Measurements from ENCODE around the gene OTOF. TPM values are rescaled to one million over a fixed set of nuclear protein-coding genes. Genes with fewer than 3 reads are reported as not detected.

The OTOF gene
- total RNA-seq, 1 experiment from 2014 or later, result not detected

DNA sequence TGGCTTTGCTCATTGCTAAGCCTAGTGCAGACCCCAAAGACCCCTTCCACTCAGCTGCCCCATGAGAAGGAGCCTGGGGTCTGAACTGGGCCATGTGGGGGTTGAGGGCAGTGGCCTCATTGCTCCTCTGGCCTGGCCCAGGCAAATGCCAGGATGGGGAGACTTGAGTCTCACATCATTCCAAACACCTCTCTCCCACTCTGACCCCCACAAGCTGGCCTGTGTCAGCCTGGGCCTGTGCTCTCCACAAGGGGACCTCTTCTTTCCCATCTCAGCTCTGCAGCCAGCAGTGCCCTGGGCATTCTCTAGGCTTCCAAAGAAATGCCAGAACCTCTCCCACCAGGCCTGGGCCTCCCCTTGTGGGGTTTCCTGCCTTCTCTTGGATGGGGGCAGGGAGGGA, 45.8 kb upstream of the OTOF start:
- H3K9me3 ChIP-seq (ENCODE audit: insufficient read depth, low read depth), result no peaks in the 10 kb centered on the region
- H3K4me3 ChIP-seq, result no peak overlapping the region
- H3K27ac ChIP-seq, result no peak overlapping the region
- ChIA-PET POLR2A (ENCODE audit: unreplicated experiment) (no interaction called here), CTCF (no interaction called here)
- H3K79me2 ChIP-seq (ENCODE audit: low read depth), result no peaks in the 10 kb centered on the region
- no TSS peak for BruUV-seq (replicated peaks)
- no peak for TF ChIP-seq EZH2 (IDR thresholded peaks at IDR 0.05; ENCODE audit: low read depth)
- TF ChIP-seq, protein P1, sequence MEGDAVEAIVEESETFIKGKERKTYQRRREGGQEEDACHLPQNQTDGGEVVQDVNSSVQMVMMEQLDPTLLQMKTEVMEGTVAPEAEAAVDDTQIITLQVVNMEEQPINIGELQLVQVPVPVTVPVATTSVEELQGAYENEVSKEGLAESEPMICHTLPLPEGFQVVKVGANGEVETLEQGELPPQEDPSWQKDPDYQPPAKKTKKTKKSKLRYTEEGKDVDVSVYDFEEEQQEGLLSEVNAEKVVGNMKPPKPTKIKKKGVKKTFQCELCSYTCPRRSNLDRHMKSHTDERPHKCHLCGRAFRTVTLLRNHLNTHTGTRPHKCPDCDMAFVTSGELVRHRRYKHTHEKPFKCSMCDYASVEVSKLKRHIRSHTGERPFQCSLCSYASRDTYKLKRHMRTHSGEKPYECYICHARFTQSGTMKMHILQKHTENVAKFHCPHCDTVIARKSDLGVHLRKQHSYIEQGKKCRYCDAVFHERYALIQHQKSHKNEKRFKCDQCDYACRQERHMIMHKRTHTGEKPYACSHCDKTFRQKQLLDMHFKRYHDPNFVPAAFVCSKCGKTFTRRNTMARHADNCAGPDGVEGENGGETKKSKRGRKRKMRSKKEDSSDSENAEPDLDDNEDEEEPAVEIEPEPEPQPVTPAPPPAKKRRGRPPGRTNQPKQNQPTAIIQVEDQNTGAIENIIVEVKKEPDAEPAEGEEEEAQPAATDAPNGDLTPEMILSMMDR (conservative IDR thresholded peaks at IDR 0.05), result no peak
- H3F3A ChIP-seq (ENCODE audit: insufficient read depth, low read depth), result no peaks in the 10 kb centered on the region
- peaks cover 47% of the 10 kb centered on the region for H3K27me3 ChIP-seq (ENCODE audit: insufficient read depth, low read depth)
- H3K9me2 ChIP-seq (ENCODE audit: insufficient read depth), result no peaks in the 10 kb centered on the region
- H3K36me3 ChIP-seq (ENCODE audit: low read depth), result no peaks in the 10 kb centered on the region
- intact Hi-C loops (cut with micrococcal nuclease; ENCODE audit: unreplicated experiment), result loop anchor here (5.0 kb wide), 1 partner anchor 54 kb away; no protein-coding TSS in a partner anchor
- DNase-seq, result no peak
- H2AFZ ChIP-seq, result no peak overlapping the region
- no peak overlapping the region for H3K4me2 ChIP-seq
- no peaks in the 10 kb centered on the region for H4K20me1 ChIP-seq (ENCODE audit: insufficient read depth)
- H3K4me1 ChIP-seq (replicated peaks; ENCODE audit: insufficient read depth), result no peaks in the 10 kb centered on the region

DNA sequence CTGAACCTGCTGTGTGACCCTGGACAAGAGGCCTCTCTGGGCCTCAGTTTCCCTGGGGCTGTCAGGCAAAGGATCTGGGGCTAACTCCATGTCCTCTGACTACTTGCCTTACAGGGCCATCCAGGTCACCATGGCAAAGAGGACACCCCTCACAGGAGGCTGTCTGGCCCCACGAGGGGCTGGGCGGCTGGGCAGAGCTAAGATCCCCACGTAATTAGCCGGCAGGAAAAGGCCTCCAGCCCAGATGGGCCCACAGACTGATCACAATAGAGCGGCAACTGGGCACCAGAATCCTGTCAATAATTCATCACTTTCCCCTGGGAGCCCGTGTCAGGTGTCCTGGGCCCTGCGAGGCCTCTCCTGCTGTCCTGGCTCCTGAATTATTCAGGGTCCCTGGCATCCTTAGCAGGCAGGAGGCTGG, 44.8 kb upstream of the OTOF start:
- intact Hi-C loops (cut with micrococcal nuclease; ENCODE audit: unreplicated experiment), result loop anchor here (5.0 kb wide), 1 partner anchor 55 kb away; no protein-coding TSS in a partner anchor
- no TSS peak for BruUV-seq (replicated peaks)
- H3K79me2 ChIP-seq (ENCODE audit: low read depth), result no peaks in the 10 kb centered on the region
- H3K4me3 ChIP-seq, result no peak overlapping the region
- CTCF ChIA-PET, result no interaction called here
- DNase-seq, result no peak
- no peaks in the 10 kb centered on the region for H4K20me1 ChIP-seq (ENCODE audit: insufficient read depth)
- no peaks in the 10 kb centered on the region for H3F3A ChIP-seq (ENCODE audit: insufficient read depth, low read depth)
- no peaks in the 10 kb centered on the region for H3K9me3 ChIP-seq (ENCODE audit: insufficient read depth, low read depth)
- H3K4me1 ChIP-seq (replicated peaks; ENCODE audit: insufficient read depth), result no peaks in the 10 kb centered on the region
- POLR2A ChIA-PET (ENCODE audit: unreplicated experiment), result no interaction called here
- H3K9me2 ChIP-seq (ENCODE audit: insufficient read depth), result no peaks in the 10 kb centered on the region
- no peak overlapping the region for H3K4me2 ChIP-seq
- no peak for TF ChIP-seq EZH2 (IDR thresholded peaks at IDR 0.05; ENCODE audit: low read depth)
- TF ChIP-seq, protein P1 (conservative IDR thresholded peaks at IDR 0.05), result no peak
- H3K27ac ChIP-seq, result no peak overlapping the region
- peaks cover 50% of the 10 kb centered on the region for H3K27me3 ChIP-seq (ENCODE audit: insufficient read depth, low read depth)
- H3K36me3 ChIP-seq (ENCODE audit: low read depth), result no peaks in the 10 kb centered on the region
- H2AFZ ChIP-seq, result no peak overlapping the region

DNA sequence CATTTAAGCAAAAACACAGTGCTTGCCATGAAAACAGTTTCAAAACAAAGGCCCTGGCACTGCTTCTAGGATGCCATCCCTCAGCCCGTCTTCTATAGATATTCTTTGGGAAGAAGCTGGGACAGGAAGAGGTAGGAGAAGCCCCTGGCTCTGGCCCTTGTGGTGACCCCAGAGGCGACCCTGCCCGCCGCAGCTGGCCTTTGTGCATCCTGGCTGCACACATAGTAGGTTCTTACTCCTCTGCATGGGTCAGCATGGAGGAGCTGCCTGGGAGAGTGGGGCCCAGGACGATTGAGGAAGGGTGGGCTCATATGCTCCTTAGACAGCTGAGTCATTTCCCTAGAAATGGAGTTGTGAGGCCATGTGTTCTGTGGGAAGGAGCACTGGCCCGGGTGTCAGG, 44.4 kb upstream of the OTOF start:
- no peak overlapping the region for H3K27ac ChIP-seq

More for the DNA sequence above, 44.4 kb upstream of the OTOF start:
- no peak overlapping the region for H3K4me3 ChIP-seq
- peak in 1 of 2 experiments; percentile 13 for DNase-seq
- H3K4me2 ChIP-seq, result no peak overlapping the region
- no peaks in the 10 kb centered on the region for H3K9me3 ChIP-seq (ENCODE audit: insufficient read depth, low read depth)
- H2AFZ ChIP-seq, result no peak overlapping the region
- TF ChIP-seq EZH2 (IDR thresholded peaks at IDR 0.05; ENCODE audit: low read depth), result no peak
- TF ChIP-seq, protein P1 (conservative IDR thresholded peaks at IDR 0.05), result no peak
- no peaks in the 10 kb centered on the region for H4K20me1 ChIP-seq (ENCODE audit: insufficient read depth)
- H3K36me3 ChIP-seq (ENCODE audit: low read depth), result no peaks in the 10 kb centered on the region
- no peaks in the 10 kb centered on the region for H3K4me1 ChIP-seq (replicated peaks; ENCODE audit: insufficient read depth)
- intact Hi-C loops (cut with micrococcal nuclease; ENCODE audit: unreplicated experiment), result loop anchor here (5.0 kb wide), 1 partner anchor 55 kb away; no protein-coding TSS in a partner anchor
- CTCF ChIA-PET, result no interaction called here
- POLR2A ChIA-PET (ENCODE audit: unreplicated experiment), result no interaction called here
- H3K9me2 ChIP-seq (ENCODE audit: insufficient read depth), result no peaks in the 10 kb centered on the region
- peaks cover 52% of the 10 kb centered on the region for H3K27me3 ChIP-seq (ENCODE audit: insufficient read depth, low read depth)
- no peaks in the 10 kb centered on the region for H3F3A ChIP-seq (ENCODE audit: insufficient read depth, low read depth)
- no peaks in the 10 kb centered on the region for H3K79me2 ChIP-seq (ENCODE audit: low read depth)
- BruUV-seq (replicated peaks), result no TSS peak

Data from PC-9 (cell line).